HT-29 (cell line): ENCODE data around the gene FANCD2. TPM values are rescaled to one million over a fixed set of nuclear protein-coding genes. Genes with fewer than 3 reads are reported as not detected.
"Not testable (repeated sequence)": the region's sequence is repeated elsewhere in the genome, so short reads cannot be mapped to it uniquely, and the experiment has no call there.

Experiments
- DNase-seq: peaks from one replicate; pipeline ENCODE4 v3.0.0-alpha.2; 2015; ENCODE audit warnings: low spot score
- total RNA-seq: library from RNA; depleted of rRNA; stranded (reverse); fragments of >200 nt; shearing (Covaris generic); gene quantifications from 2 replicates; pipeline ENCODE4 v1.2.3, GENCODE V29; 2014

Gene FANCD2
- total RNA-seq, 1 experiment from 2014 or later: 14.5 TPM

- DNase-seq: no peak
These were observed 14.1 kb upstream of the FANCD2 start for GRCh38 chr3:10012106-10012505.

GRCh38 chr3:10015461-10015904, 10.8 kb upstream of the FANCD2 start:
- no peak for DNase-seq

- no peak for DNase-seq
These were observed 8.5 kb upstream of the FANCD2 start for GRCh38 chr3:10017636-10018292.

DNA sequence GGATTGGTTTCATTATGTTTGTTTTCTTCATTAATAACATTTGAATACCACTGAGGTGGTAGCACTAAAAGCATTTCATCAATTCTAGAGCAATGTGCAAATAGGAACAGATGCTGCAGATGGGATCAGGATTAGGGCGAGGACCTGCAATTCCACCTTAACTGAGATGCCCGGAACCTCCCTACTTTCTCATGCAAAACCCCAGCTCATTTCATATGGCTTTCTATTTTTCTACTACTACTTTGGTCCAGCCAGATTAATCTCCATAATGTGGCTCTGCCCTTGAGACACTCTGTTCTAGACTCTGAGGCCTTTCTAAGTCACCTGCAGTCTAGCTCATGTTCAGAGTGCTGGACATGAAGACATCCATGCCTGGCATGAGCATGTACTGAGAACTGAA, 7.4 kb upstream of the FANCD2 start:
- not testable (repeated sequence) for DNase-seq

DNA sequence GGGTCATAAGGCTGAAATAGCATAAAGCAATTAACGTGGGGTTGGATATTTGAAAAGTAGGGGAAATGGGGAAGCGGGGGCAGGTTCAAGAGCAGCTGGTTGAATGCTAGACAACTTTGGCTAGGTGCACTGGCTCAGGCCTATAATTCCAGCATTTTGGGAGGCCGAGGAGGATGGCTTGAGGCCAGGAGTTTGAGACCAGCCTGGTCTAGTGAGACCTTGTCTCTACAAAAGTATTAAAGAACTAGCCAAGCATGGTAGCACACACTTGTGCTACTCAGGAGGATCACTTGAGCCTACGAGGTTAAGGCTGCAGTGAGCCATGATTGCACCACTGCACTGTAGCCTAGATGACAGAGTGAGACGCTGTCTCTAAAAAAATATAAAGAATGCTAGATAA, 6.9 kb upstream of the FANCD2 start:
- no peak for DNase-seq

DNA sequence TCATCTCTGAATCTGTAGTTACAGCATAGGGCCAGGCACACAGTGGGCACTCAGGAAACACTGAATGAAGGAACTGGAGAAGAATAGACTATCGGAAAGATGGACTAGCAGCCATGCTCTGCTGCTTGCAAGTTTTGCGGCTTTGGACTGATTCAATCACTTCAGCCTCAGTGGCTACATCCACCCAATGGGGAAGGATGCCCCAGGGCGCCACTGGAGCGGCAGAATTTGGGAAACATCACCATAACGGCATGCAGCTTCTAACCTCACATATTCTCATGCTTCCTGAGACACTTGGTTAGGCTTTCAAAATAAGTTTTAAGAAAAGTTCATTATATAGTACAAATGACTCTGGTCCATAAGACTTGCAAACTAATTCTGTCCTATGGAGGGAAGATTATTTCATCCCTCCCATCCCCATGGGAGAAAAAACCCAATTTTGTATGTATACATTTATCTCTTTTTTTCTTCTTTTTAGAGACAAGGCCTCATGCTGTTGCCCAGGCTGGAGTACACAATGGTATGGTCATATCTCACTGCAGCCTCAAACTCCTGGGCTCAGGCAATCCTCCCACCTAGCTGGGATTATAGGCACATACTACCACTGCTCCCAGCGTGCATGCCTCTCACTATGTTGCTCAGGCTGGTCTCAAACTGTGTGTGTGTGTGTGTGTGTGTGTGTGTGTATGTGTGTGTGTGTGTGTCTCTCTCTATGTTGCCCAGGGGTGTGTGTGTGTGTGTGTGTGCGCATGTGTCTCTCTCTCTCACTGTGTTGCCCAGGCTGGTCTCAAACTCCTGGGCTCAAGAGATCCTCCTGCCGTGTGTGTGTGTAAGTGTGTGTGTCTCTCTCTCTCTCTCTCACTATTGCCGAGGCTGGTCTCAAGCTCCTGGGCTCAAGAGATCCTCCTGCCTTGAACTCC, 4.1 kb upstream of the FANCD2 start:
- DNase-seq: no peak

- DNase-seq: no peak
These were observed 2.5 kb upstream of the FANCD2 start for GRCh38 chr3:10023587-10024310.

DNA sequence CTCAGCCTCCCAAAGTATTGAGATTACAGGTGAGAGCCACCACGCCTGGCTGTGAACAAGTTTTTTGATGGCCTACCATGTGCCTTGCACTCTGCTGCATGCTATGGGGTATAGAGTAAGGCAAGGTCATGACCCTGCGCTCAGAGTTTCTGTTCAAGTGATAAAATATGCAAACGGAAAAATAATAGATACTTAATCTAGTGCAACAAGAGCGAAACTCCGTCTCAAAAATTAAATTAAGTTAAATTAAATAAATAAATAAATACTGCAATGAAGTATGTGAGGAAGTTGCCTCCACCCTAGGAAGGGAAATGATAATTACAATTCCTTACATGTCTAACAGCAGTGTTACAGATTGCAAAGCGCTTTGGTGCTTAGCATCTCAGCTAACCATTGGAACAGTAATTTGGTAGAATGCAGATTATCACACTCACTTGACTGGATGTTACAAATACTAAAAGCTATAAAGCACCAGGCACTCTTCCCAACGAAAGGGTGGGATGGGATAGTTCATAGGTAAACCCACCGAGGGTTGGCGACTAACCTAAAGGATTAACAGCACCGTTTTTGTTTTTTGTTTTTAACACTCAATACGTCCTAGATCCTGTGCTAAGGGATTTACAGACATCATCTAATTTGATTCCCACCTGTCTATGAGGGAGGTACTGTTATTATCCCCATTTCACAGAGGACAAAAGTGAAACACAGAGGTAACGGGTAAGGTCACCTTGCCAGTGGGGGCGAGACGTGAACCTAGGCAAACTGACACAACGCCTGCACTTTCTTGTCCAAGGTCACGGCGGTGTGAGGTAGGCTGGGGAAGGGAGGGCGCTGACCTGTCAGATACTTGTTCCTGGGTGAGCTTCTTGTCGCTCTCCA, 793 bp upstream of the FANCD2 start:
- no peak for DNase-seq

DNA sequence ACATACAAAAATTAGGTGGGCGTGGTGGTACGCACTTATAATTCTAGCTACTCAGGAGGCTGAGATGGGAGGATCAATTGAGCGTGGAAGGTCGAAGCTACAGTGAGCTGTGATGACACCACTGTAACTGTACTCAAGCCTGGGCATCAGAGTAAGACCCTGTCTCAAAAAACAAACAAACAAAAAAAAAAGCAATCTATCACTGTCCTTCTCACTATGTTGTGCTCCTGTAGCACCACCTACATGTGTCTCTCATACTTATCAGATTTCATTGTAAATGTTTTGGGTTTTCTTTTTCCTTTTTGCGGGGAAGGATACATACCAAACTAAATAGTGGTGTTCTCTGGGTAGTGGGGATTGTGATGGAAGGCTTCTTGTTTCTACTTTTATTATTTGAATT, 14.8 kb downstream of the FANCD2 start:
- no peak for DNase-seq

DNA sequence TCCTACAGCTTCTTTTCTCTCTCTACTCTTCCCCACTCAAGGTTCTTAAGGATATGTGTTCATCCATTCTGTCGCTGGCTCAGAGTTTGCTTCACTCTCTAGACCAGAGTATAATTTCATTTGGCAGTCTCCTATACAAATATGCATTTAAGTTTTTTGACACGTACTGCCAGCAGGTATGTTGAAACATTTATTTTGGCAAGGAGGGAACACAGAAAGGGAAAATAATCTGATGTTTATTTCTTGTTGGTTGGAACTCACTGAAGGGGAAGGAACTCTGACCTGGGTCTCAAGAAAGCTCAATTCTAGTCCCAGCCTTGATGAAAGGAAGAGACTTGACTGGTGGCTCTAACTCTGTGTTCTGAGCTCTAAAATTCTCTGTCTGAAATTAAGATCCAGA, 21.6 kb downstream of the FANCD2 start:
- DNase-seq: no peak

DNA sequence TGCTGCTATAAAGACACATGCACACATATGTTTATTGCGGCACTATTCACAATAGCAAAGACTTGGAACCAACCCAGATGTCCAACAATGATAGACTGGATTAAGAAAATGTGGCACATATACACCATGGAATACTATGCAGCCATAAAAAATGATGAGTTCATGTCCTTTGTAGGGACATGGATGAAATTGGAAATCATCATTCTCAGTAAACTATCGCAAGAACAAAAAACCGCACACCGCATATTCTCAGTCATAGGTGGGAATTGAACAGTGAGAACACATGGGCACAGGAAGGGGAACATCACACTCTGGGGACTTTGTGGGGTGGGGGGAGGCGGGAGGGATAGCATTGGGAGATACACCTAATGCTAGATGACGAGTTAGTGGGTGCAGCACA, 26.8 kb downstream of the FANCD2 start:
- DNase-seq: not testable (repeated sequence)

DNA sequence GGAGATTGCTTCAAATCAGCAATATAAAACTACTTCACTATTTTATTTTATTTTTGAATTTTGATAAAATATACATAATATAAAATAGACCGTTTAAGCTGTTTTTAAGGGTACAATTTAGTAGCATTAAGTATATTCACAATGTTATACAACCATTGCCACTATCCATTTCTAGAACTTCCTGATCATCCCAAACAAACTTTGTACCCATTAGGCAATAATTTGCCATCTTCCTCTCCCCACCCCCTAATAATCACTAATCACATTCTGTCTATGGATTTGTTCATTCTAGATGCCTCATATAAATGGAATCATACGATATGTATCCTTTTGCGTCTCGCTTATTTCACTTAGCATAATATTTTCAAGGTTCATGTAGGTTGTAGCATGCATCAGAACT, 28.9 kb downstream of the FANCD2 start:
- no peak for DNase-seq

DNA sequence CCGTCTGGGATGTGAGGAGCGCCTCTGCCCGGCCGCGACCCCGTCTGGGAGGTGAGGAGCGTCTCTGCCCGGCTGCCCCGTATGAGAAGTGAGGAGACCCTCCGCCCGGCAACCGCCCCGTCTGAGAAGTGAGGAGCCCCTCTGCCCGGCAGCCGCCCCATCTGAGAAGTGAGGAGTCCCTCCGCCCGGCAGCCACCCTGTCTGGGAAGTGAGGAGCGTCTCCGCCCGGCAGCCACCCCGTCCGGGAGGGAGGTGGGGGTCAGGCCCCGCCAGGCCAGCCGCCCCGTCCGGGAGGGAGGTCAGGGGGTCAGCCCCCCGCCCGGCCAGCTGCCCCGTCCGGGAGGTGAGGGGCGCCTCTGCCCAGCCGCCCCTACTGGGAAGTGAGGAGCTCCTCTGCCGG, 43.8 kb downstream of the FANCD2 start:
- DNase-seq: not testable (repeated sequence)

GRCh38 chr3:10074666-10075065, 48.4 kb downstream of the FANCD2 start:
- no peak for DNase-seq

DNA sequence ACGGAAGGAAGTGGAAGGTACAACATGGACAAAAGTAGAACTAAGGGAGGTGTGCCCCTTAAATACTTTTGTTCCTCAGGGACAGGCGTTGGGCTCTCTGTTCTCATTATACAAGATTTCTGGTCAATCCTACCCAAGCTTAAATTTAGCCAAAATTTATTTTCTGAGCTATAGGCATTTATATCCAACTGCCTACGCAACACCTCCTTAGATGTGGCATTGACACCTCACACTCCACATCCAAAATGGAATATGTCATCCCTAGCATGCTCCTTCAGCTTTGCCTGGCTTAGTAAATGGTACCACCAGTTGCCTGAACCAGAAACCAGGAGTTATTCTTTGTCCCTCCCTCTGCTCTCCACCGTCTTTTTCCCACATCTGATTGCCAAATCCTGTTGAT, 55.6 kb downstream of the FANCD2 start:
- DNase-seq: no peak

- peak; percentile 16 for DNase-seq
These were observed 59.5 kb downstream of the FANCD2 start for GRCh38 chr3:10085738-10086137.

DNA sequence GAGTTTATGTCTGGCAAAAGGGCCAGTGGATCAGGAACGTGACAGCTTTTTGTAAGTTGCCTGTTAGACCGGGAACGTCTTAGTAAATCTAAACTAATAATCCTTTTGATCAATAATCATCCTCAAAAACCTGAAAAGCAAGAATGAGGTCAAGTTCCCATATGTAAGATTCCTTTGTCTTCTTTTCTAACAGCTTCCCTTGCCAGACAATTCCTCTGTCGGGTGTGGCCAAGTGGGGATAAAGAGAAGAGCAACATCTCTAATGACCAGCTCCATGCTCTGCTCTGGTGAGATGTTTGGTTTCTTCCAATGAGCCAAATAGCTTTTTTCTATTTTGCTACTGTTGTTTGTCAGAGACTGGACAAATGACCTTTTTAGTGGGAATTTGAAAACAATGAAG, 62.0 kb downstream of the FANCD2 start:
- no peak for DNase-seq

DNA sequence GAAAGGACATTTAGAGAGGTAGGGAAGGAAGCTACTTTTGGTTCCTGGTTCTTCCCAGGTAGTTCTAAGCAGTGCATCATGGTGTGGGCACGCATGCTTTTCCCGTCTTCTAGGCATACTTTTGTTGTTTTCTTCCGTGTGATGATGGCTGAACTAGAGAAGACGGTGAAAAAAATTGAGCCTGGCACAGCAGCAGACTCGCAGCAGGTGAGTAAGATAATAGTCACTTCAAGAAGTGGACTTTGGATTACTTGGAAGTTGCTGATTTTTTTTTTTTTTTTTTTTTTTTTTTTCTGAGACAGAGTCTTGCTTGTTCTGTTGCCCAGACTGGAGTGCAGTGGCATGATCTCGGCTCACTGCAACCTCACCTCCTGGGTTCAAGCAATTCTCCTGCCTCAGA, 63.9 kb downstream of the FANCD2 start:
- no peak for DNase-seq

- not testable (repeated sequence) for DNase-seq
These were observed 64.5 kb downstream of the FANCD2 start for GRCh38 chr3:10090774-10091173.

DNA sequence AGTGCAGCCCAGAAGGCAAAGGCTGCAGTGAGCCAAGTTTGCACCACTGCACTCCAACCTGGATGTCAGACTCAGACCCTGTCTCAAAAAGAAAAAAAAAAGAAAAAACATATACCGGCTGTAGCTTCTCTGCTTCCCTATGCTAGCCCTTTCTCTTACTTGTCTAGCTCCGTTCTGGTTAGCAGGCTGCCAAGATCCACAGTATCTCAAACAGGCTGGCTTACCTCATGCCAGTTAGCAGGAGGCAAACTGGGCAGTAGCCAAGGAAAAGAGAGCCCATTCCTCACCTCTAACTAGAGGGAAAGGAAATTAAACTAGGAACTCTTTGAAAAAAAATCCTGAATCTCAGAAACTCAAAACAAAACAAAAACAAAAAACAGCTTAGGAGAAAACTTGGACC, 65.2 kb downstream of the FANCD2 start:
- DNase-seq: not testable (repeated sequence)

DNA sequence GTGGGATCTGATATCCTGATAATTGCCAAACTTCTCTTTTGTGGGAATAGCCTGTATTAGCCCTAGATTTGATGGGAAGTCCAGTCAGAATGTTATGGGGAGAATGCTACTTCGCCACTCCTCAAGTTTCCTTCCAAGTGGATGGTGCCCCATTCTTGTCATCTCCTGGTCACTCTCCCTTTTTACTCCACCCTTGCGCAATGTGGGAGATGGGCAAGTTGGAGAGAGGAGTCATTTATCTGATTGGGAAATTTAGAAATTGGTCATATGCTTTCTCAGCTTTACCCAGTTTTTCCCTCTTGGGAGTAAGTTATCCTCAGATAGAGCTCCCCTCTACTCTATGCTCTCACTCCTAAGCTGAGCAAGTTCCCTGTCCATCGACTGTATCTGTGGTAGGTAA, 67.4 kb downstream of the FANCD2 start:
- DNase-seq: no peak
